HG02610 (cell line): ENCODE results near the gene UBE2G2.

Source experiments
- ATAC-seq: cut with Tn5 transposase; IDR thresholded peaks from one replicate; pipeline ENCODE4 v1.9.1; 2021; ENCODE audit warnings: mild to moderate bottlenecking, moderate library complexity; ENCODE audit not compliant: unreplicated experiment

The UBE2G2 gene

GRCh38 chr21:44766818-44767354, 34.7 kb downstream of the UBE2G2 start:
- no peak for ATAC-seq

GRCh38 chr21:44766014-44766817, 35.4 kb downstream of the UBE2G2 start:
- no peak for ATAC-seq

- no peak for ATAC-seq
Observed at GRCh38 chr21:44765231-44766013, 36.2 kb downstream of the UBE2G2 start.

GRCh38 chr21:44764319-44765230, 37.0 kb downstream of the UBE2G2 start:
- ATAC-seq, result no peak

DNA sequence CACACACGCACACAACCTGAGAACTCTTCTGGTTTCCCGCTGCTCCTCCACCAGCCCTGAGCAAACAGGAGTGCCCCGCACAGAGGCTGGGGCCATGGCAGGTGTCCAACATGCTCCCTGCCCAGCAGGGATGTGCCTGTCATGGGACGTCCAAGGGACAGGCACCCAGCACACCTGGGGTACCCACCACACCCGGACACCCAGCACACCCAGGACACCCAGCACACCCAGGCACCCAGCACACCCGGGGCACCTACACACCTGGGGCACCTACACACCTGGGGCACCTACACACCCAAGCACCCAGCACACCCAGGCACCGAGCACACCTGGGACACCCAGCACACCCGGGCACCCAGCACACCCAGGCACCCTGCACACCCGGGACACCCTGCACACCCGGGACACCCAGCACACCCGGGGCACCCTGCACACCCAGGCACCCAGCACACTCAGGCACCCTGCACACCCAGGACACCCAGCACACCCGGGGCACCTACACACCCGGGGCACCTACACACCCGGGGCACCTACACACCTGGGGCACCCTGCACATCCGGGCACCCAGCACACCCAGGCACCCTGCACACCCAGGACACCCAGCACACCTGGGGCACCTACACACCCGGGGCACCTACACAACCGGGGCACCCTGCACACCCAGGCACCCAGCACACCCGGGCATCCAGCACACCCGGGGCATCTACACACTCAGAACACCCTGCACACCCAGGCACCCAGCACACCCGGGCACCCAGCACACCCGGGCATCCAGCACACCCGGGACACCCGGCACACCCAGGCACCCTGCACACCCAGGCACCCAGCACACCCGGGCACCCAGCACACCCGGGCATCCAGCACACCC, 37.9 kb downstream of the UBE2G2 start:
- no peak for ATAC-seq

DNA sequence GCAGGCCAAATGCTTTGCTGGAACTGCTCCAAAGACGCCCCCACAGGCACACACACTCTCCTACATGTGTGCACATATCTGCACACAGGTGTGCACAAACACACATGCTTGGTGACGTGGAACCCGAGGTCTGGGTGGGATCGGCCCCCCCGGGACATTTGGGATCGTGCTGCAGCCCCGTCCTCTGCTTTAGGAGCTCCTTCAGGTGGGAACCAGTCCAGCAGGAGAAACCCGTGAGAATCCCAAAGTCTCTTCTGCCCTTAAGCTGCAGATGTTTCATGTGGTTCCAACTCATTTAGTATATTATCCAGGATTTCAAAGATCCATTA, 38.6 kb downstream of the UBE2G2 start:
- ATAC-seq, result no peak

GRCh38 chr21:44762221-44763049, 39.2 kb downstream of the UBE2G2 start:
- no peak for ATAC-seq

DNA sequence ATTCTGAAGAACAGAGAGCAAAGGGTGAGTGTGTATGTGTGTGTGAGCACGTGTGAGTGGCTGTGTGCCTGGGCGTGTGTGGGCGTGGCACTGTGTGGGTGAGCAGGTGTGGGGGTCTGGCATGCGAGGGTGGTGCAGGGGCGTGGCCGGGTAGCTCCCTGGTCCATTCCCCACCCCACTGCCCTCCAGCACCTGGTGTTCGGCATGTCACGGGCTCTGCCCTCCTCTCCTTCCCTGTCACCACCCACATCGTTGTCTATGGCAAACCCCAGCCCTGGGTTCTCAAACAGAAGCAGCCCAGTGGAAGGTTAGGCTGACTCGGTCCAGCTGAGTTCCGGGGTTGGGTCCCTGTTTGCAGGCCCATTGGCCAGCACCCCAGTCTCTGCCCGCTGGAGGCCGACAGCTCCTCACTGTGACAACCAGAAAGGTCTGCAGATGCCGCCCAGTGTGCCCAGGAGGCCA, 39.8 kb downstream of the UBE2G2 start:
- no peak for ATAC-seq

GRCh38 chr21:44761011-44761729, 40.5 kb downstream of the UBE2G2 start:
- ATAC-seq, result no peak

- no peak for ATAC-seq
Observed at GRCh38 chr21:44760376-44760775, 41.2 kb downstream of the UBE2G2 start.

GRCh38 chr21:44759628-44760285, 41.9 kb downstream of the UBE2G2 start:
- no peak for ATAC-seq

GRCh38 chr21:44758781-44759627, 42.6 kb downstream of the UBE2G2 start:
- ATAC-seq, result no peak

- ATAC-seq, result no peak
Observed at GRCh38 chr21:44758141-44758561, 43.5 kb downstream of the UBE2G2 start.

- ATAC-seq, result no peak
Observed at GRCh38 chr21:44757731-44758130, 43.9 kb downstream of the UBE2G2 start.

- no peak for ATAC-seq
Observed at GRCh38 chr21:44756423-44757185, 45.0 kb downstream of the UBE2G2 start.

DNA sequence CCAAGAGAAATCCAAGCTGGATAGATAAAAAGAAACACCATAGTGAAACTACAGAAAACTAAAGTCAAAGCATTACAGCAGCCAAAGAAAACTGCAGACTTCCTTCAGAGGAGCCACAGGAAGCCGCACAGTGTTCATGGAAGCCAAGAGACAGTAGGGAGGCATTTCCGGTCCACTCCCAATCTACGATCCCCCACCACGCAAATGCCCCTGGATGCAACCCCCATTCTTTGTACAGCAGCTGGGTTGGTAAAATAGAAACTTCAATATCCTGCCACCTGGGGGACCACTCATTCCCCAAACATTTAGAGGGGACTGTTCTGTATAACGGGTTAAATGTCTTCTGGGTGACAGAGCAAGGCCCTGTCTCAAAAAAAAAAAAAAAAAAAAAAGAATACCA, 46.4 kb downstream of the UBE2G2 start:
- ATAC-seq, result no peak
